GM18520 (cell line): ENCODE data around the gene NCOA1.
"Not testable (repeated sequence)": the region's sequence is repeated elsewhere in the genome, so short reads cannot be mapped to it uniquely, and the experiment has no call there.

ENCODE experiments used
- ATAC-seq: cut with Tn5 transposase; IDR thresholded peaks from one replicate; pipeline ENCODE4 v1.9.1; 2021; ENCODE audit not compliant: unreplicated experiment

The NCOA1 gene

GRCh38 chr2:24505534-24506275 is 14.7 kb downstream of the NCOA1 start:
- no peak for ATAC-seq

DNA sequence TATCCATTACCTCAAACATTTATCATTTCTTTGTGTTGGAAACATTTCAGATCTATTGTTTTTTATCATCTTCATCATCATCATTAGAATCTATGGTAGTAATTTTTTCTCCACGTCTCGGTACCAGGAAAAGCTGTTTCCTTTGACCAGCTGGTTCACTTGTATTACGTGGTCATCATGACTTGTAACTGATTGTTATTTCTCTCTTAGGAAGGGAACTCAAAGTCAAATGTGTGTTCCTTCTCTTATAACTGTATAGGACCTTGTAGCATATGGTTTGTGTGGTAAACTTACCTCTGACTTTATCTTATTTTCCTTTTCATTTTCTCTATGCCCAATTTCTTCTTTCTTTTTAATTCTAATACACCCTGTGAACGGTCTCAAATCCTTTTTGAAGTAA is 16.5 kb downstream of the NCOA1 start:
- no peak for ATAC-seq

GRCh38 chr2:24508878-24509277 is 17.8 kb downstream of the NCOA1 start:
- ATAC-seq, result no peak

- ATAC-seq, result peak; percentile 85
Observed at GRCh38 chr2:24509425-24509824, 18.4 kb downstream of the NCOA1 start.

DNA sequence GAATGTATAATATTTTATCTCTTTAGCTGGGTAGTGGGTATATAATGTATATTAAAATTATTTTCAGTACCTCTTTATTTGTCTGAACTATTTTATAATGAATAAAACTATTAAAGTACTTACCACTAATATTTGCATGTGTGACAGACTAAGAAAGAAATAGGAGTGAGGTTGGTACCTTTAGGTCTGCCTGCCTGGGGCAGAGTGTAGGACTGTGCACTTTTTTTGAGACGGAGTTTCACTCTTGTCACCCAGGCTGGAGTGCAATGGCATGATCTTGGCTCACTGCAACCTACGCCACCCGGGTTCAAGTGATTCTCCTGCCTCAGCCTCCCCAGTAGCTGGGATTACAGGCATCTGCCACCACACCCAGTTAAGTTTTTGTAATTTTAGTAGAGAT is 18.8 kb downstream of the NCOA1 start:
- ATAC-seq, result peak; percentile 41

DNA sequence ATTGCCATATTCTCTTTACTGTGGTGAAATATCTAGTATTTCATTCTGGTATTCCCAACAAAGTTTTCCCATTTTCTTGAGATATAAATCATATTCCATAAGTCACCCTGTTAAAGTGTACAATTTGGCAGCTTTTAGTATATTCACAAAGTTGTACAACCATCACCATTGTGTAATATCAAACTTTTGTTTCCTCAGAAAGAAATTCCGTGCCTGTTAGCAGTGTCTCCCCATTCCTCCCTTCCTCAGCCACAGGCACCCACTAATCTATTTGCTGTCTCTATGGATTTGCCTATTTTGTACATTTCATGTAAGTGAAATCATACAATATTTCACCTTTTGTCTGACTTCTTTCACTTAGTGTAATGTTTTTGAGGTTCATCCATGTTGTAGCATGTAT is 19.7 kb downstream of the NCOA1 start:
- ATAC-seq, result no peak

DNA sequence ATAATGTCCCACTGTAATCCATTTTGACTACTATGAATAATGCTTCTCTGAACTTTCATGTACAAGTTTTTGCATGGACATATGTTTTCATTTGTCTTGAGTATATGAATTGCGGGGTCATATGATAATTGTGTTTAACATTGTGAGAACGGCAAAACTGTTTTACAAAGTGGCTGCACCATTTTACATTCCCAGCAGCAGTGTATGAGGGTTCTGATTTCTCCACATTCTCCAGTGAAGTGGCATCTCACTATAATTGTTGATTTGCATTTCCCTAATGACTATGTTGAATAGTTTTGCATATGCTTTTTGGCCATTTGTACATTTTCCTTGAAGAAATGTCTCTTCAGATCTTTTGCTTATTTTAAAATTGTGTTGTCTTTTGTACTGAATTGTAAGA is 20.1 kb downstream of the NCOA1 start:
- no peak for ATAC-seq

- ATAC-seq, result no peak
Observed at GRCh38 chr2:24511894-24512293, 20.8 kb downstream of the NCOA1 start.

DNA sequence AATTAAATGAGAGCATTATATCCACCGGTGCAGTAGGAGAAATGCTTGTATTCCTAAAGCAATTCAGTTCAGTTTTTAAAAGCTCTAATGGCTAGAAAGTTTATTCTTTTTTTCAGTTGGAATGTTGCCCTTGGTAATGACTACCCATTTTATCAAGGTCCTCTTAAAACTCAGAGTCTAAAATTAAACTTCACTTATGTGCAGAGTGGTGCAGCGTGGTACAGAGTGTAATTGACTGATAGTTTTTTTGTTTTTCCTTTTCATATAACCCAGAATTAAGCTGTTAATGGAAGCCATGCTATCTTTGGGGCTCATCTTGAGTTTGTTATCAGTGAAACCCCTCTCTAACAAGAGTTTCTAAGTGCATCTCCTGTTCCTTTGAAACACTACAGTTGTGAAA is 21.4 kb downstream of the NCOA1 start:
- ATAC-seq, result no peak

GRCh38 chr2:24512831-24513230 is 21.8 kb downstream of the NCOA1 start:
- no peak for ATAC-seq

DNA sequence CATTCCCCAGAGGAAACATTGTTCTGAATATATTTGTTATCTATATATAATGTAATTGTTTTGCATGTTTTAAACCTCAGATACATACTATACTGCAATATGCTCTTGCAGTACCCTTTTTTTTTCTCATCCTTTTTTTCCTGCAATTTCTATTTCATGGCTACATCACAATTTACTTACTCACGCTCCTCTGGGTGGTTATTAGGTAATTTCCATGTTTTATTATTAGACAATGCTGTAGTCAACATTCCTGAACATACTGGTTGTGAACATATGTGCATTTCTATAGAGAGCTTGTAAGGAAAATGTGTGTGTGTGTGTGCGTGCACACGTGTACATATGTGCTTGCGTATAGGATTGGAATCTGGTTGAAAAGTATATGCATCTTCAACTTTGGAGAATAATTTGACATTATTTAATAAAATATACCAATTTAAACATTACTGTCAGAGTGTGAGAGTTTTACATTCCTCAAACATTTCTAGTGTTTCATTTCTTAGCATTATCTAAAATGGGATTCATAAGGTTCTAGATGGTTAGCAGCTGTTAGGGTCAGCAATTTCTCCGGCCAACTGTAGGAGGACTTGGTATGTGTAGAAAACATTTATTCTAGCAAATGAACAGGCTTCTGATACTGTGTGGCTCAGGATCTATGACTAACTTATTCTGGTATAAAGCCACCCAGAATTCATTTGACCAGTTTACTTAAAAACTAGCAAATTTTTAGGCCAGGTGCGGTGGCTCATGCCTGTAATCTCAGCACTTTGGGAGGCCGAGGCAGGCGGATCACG is 22.4 kb downstream of the NCOA1 start:
- no peak for ATAC-seq

GRCh38 chr2:24514820-24515219 is 23.8 kb downstream of the NCOA1 start:
- ATAC-seq, result no peak

GRCh38 chr2:24515335-24515734 is 24.3 kb downstream of the NCOA1 start:
- no peak for ATAC-seq

GRCh38 chr2:24515831-24516230 is 24.8 kb downstream of the NCOA1 start:
- no peak for ATAC-seq

DNA sequence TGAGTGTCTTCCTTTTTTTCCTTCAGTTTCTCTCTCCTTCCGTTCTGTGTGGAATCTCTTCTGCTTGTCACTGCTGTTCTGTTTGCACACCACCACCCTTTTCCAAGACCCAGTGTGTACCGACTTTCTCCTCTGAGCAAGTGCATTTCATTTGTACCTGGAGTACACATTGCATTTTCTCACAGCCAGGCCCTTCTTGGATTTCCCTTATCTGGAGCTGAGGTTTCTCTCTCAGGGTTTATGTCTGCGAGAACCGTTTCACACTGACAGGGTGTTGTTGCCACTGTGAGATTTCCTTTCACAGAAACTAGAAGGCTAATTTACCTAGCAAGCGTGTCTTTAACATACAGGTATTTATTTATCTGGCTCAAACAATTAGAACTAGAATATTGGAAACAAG is 26.2 kb downstream of the NCOA1 start:
- no peak for ATAC-seq

DNA sequence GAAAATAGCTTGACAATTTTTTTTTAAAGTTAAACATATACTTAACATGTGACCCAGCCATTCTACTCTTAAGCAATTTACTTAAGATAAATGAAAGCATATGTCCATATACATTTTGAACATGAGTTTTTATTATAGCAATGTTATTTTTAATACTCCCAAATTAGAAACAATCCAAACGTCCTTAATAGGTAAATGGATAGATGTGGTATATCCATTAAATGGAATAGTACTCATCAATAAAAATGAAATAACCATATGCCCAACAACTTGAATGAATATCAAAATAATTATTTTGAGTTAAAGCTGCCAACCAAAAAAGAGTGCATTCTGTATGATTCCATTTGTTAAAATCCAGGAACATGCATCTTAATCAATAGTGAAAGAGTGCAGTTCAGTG is 29.1 kb downstream of the NCOA1 start:
- ATAC-seq, result no peak

DNA sequence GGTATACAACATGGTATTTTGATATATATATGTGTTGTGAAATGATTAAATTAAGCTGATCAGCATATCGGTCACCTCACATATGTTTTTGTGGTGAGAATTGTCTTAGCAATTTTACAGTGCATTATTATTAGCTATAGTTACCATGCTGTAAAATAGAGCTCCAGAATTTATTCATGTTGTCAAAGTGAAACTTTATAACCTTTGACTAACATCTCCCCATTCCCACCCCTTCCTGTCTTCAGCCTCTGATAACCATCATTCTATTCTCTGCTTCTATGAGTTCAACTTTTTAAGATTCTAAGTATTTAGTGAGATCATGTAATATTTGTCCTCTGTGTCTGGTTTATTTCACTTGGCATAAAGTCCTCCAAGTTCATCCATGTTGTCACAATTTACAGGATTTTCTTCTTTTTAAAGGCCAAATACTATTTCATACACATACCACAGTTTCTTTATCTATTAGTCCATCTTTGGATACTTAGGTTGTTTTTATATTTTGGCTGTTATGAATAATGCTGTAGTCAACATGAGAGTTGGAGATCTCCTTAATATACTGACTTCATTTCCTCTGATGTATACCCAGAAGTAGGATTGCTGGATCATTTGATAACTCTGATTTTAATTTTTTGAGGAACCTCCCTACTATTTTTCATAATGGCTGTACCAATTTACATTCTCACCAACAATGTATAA is 30.3 kb downstream of the NCOA1 start:
- ATAC-seq, result no peak

DNA sequence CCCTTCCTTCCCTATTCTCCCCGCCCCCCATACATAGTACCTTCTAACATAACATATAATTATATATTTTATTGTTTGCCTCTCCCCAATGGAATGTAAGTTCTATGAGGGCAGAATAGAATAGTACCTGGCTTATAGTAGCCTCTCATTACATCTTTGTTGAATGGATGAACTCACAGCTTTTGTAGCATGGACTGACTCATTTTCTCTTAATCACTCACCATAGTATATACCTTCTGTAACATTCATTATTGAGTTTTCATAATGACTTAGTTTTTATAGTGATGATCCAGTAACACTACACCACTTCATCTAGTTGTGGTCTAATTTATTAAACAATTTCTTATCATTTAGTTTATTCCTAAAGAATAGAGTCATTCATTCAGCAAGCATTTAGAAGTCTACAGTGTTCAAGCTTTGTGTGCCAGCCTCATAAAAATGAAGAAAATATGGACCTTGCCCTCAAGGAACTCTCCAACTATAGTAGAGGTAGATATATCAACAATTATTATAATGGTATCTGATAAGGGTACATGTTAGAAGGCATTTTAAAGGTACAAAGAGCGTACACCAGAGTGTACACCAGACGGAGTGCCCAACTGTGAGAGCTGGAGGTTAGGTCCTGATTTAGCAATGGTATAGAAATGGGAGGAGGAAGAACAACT is 31.1 kb downstream of the NCOA1 start:
- ATAC-seq, result no peak

- no peak for ATAC-seq
Observed at GRCh38 chr2:24527536-24527935, 36.5 kb downstream of the NCOA1 start.

- ATAC-seq, result no peak
Observed at GRCh38 chr2:24530796-24531195, 39.7 kb downstream of the NCOA1 start.

DNA sequence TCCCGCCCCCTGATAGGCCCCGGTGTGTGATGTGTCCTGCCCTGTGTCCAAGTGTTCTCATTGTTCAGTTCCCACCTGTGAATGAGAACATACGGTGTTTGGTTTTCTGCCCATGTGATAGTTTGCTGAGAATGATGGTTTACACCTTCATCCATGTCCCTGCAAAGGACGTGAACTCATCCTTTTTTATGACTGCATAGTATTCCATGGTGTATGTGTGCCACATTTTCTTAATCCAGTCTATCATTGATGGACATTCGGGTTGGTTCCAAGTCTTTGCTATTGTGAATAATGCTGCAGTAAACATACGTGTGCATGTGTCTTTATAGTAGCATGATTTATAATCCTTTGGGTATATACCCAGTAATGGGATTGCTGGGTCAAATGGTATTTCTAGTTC is 40.6 kb downstream of the NCOA1 start:
- not testable (repeated sequence) for ATAC-seq
